ENCODE results near the gene EIF3B. TPM values are rescaled to one million over a fixed set of nuclear protein-coding genes. Genes with fewer than 3 reads are reported as not detected.
A peak's percentile ranks its signal among the peaks of the same experiment; 100 is the strongest.

EIF3B gene
- total and polyA plus RNA-seq, 2 experiments from 2014 or later: 151 to 161 TPM

DNA sequence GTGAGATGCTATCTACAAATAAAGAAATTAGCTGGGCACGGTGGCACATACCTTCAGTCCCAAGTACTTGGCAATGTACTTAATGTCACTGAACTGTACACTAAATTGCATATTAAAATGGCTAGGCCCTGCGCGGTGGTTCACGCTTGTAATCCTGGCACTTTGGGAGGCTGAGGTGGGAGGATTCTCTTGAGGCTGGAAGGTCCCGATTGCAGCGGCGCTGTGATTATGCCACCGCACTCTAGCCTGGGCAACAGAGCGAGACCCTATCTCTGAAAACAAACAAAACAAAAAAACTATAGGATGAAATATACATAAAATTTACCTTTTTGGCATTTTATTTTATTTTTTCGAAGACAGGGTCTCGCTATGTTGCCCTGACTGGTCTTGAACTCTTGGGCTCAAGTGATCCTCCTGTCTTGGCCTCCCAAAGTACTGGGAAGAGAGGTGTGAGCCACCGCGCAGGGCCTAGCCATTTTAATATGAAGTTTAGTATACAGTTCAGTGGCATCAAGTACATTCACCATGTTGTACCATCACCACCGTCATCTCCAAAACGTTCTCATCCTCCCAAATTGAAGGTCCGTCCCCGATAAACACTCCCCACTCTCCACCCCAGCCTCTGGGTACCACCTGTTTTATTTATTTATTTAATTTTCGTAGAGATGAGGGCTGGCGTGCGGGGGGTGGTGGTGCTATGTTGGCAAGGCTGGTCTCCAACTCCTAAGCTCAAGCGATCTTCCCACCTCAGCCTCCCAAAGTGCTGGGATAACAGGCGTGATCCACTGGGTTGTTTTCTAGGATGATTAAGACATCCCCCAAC, 1.3 kb upstream of the EIF3B start:
- H3K4me1 ChIP-seq (ENCODE audit: low read depth): peaks cover 3% of the 10 kb centered on the region
- H3K9me3 ChIP-seq (ENCODE audit: low read depth): no peaks in the 10 kb centered on the region
- peaks cover 5% of the 10 kb centered on the region for H3K36me3 ChIP-seq
- no peak for TF ChIP-seq CTCF (IDR thresholded peaks at IDR 0.05; ENCODE audit: low read depth, low read length)
- DNase-seq (ENCODE audit: low read depth in 1 of 2, low spot score in 1 of 2): no peak
- peak overlapping the region; percentile 97 for H3K4me3 ChIP-seq
- peak overlapping the region; percentile 100 for H3K27ac ChIP-seq
- H3K27me3 ChIP-seq: no peaks in the 10 kb centered on the region

GRCh38 chr7:2353936-2354185, 766 bp upstream of the EIF3B start:
- no peak for TF ChIP-seq CTCF (IDR thresholded peaks at IDR 0.05; ENCODE audit: low read depth, low read length)
- H3K27ac ChIP-seq: peak overlapping the region; percentile 100
- H3K4me1 ChIP-seq (ENCODE audit: low read depth): peaks cover 7% of the 10 kb centered on the region
- peak; percentile 89 to 94 for DNase-seq (ENCODE audit: low read depth in 1 of 2, low spot score in 1 of 2)
- peak overlapping the region; percentile 97 for H3K4me3 ChIP-seq
- peaks cover 5% of the 10 kb centered on the region for H3K36me3 ChIP-seq
- no peaks in the 10 kb centered on the region for H3K9me3 ChIP-seq (ENCODE audit: low read depth)
- no peaks in the 10 kb centered on the region for H3K27me3 ChIP-seq

DNA sequence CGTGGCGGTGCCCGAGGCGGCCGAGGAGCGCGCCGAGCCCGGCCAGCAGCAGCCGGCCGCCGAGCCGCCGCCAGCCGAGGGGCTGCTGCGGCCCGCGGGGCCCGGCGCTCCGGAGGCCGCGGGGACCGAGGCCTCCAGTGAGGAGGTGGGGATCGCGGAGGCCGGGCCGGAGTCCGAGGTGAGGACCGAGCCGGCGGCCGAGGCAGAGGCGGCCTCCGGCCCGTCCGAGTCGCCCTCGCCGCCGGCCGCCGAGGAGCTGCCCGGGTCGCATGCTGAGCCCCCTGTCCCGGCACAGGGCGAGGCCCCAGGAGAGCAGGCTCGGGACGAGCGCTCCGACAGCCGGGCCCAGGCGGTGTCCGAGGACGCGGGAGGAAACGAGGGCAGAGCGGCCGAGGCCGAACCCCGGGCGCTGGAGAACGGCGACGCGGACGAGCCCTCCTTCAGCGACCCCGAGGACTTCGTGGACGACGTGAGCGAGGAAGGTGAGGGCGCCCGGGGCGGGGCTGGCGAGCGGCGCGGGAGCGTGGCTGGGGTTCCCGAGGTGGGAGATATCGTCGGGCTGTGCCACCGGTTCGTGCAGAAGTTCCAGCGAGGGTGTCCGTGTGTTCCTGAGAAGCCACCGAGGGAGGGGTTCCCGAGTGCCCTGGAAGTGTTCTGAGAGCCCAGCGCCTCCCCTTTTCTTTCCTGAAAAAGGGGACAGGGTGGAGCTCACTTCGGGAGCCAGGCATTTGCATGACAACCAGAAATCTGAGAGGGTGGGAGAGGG, 495 bp downstream of the EIF3B start:
- Histone ChIP-seq H3K4me1 (ENCODE audit: low read depth) (peaks cover 14% of the 10 kb centered on the region), H3K27me3 (no peaks in the 10 kb centered on the region), H3K9me3 (ENCODE audit: low read depth) (no peaks in the 10 kb centered on the region), H3K27ac (peak overlapping the region; percentile 100), H3K4me3 (peak overlapping the region; percentile 97), H3K36me3 (peaks cover 5% of the 10 kb centered on the region)
- peak; percentile 10 to 23 for DNase-seq (ENCODE audit: low read depth in 1 of 2, low spot score in 1 of 2)
- TF ChIP-seq CTCF (IDR thresholded peaks at IDR 0.05; ENCODE audit: low read depth, low read length): no peak

GRCh38 chr7:2355705-2356008, 1.0 kb downstream of the EIF3B start:
- Histone ChIP-seq H3K27me3 (no peaks in the 10 kb centered on the region), H3K4me1 (ENCODE audit: low read depth) (peaks cover 14% of the 10 kb centered on the region), H3K36me3 (peaks cover 8% of the 10 kb centered on the region), H3K4me3 (peak overlapping the region; percentile 97), H3K27ac (peak overlapping the region; percentile 100), H3K9me3 (ENCODE audit: low read depth) (no peaks in the 10 kb centered on the region)
- peak in 1 of 2 donors; percentile 6 for DNase-seq (ENCODE audit: low read depth in 1 of 2, low spot score in 1 of 2)
- no peak for TF ChIP-seq CTCF (IDR thresholded peaks at IDR 0.05; ENCODE audit: low read depth, low read length)

- no peak for DNase-seq (ENCODE audit: low read depth in 1 of 2, low spot score in 1 of 2)
- no peak for TF ChIP-seq CTCF (IDR thresholded peaks at IDR 0.05; ENCODE audit: low read depth, low read length)
- no peaks in the 10 kb centered on the region for H3K9me3 ChIP-seq (ENCODE audit: low read depth)
- H3K36me3 ChIP-seq: peaks cover 17% of the 10 kb centered on the region
- H3K4me3 ChIP-seq: no peak overlapping the region
- no peak overlapping the region for H3K27ac ChIP-seq
- H3K27me3 ChIP-seq: no peaks in the 10 kb centered on the region
- peaks cover 14% of the 10 kb centered on the region for H3K4me1 ChIP-seq (ENCODE audit: low read depth)
These were observed 2.5 kb downstream of the EIF3B start for GRCh38 chr7:2357165-2357564.

Data from cardiac muscle cell (in vitro differentiated cells and primary cell).